ENCODE data around the gene GSK3B. TPM values are rescaled to one million over a fixed set of nuclear protein-coding genes. Genes with fewer than 3 reads are reported as not detected.

GSK3B gene
- total and polyA plus RNA-seq, 4 donors: 11.0 to 64.9 (median 30.6) TPM

GRCh38 chr3:119955972-119956371 is 138.3 kb downstream of the GSK3B start:
- Histone ChIP-seq H3K27ac (ENCODE audit: low read depth in 1 of 2, low read length in 1 of 2) (no peak overlapping the region), H3K9ac (ENCODE audit: insufficient read depth in 1 of 2, low read length in 2 of 2) (no peak overlapping the region), H3K36me3 (ENCODE audit: control insufficient read depth in 4 of 4, insufficient read depth in 4 of 4, low read length in 4 of 4) (peaks cover 0 to 3% (median under 1%) of the 10 kb centered on the region in 4 donors), H3K27me3 (ENCODE audit: control insufficient read depth in 3 of 3, insufficient read depth in 3 of 3, low read length in 2 of 3) (no peaks in the 10 kb centered on the region), H3K4me3 (no peak overlapping the region), H3K9me3 (ENCODE audit: control insufficient read depth in 4 of 4, insufficient read depth in 3 of 4, low read length in 3 of 4) (no peaks in the 10 kb centered on the region), H3K4me1 (ENCODE audit: control insufficient read depth in 5 of 5, insufficient read depth in 5 of 5, low read length in 5 of 5) (peaks cover 0 to 4% (median 0%) of the 10 kb centered on the region in 5 donors)
- DNase-seq (no peak), ATAC-seq (ENCODE audit: insufficient read depth, low FRiP score) (no peak)
- TF ChIP-seq, protein P1, sequence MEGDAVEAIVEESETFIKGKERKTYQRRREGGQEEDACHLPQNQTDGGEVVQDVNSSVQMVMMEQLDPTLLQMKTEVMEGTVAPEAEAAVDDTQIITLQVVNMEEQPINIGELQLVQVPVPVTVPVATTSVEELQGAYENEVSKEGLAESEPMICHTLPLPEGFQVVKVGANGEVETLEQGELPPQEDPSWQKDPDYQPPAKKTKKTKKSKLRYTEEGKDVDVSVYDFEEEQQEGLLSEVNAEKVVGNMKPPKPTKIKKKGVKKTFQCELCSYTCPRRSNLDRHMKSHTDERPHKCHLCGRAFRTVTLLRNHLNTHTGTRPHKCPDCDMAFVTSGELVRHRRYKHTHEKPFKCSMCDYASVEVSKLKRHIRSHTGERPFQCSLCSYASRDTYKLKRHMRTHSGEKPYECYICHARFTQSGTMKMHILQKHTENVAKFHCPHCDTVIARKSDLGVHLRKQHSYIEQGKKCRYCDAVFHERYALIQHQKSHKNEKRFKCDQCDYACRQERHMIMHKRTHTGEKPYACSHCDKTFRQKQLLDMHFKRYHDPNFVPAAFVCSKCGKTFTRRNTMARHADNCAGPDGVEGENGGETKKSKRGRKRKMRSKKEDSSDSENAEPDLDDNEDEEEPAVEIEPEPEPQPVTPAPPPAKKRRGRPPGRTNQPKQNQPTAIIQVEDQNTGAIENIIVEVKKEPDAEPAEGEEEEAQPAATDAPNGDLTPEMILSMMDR (IDR thresholded peaks at IDR 0.05; ENCODE audit: control extremely low read depth, extremely low read depth): no peak
- 93 to 98% methylated on average over 6 of the region's 6 CpGs for WGBS, 2 donors

- ATAC-seq (ENCODE audit: insufficient read depth, low FRiP score) (no peak), DNase-seq (no peak)
- TF ChIP-seq, protein P1 (IDR thresholded peaks at IDR 0.05; ENCODE audit: control extremely low read depth, extremely low read depth): no peak
- no peak overlapping the region for H3K9ac ChIP-seq (ENCODE audit: insufficient read depth in 1 of 2, low read length in 2 of 2)
- no peak overlapping the region for H3K4me3 ChIP-seq
- H3K27me3 ChIP-seq (ENCODE audit: control insufficient read depth in 3 of 3, insufficient read depth in 3 of 3, low read length in 2 of 3): no peaks in the 10 kb centered on the region
- H3K4me1 ChIP-seq (ENCODE audit: control insufficient read depth in 5 of 5, insufficient read depth in 5 of 5, low read length in 5 of 5): peaks cover 0 to 17% (median 0%) of the 10 kb centered on the region in 5 donors
- H3K27ac ChIP-seq (ENCODE audit: low read depth in 1 of 2, low read length in 1 of 2): peak overlapping the region in 1 of 2 donors; percentile 38
- 96 to 97% methylated on average over 3 of the region's 3 CpGs for WGBS, 2 donors
- H3K9me3 ChIP-seq (ENCODE audit: control insufficient read depth in 4 of 4, insufficient read depth in 3 of 4, low read length in 3 of 4): no peaks in the 10 kb centered on the region
- H3K36me3 ChIP-seq (ENCODE audit: control insufficient read depth in 4 of 4, insufficient read depth in 4 of 4, low read length in 4 of 4): peaks cover 0 to 3% (median 0%) of the 10 kb centered on the region in 4 donors
Measured at GRCh38 chr3:119950666-119951325, 143.5 kb downstream of the GSK3B start.

GRCh38 chr3:119945291-119945690 is 149.0 kb downstream of the GSK3B start:
- H3K4me3 ChIP-seq: no peak overlapping the region
- no peak overlapping the region for H3K9ac ChIP-seq (ENCODE audit: insufficient read depth in 1 of 2, low read length in 2 of 2)
- H3K27ac ChIP-seq (ENCODE audit: low read depth in 1 of 2, low read length in 1 of 2): no peak overlapping the region
- 39 to 58% methylated on average over 1 of the region's 1 CpG for WGBS, 2 donors
- TF ChIP-seq, protein P1 (IDR thresholded peaks at IDR 0.05; ENCODE audit: control extremely low read depth, extremely low read depth): no peak
- peaks cover 0 to 15% (median 0%) of the 10 kb centered on the region in 5 donors for H3K4me1 ChIP-seq (ENCODE audit: control insufficient read depth in 5 of 5, insufficient read depth in 5 of 5, low read length in 5 of 5)
- ATAC-seq (ENCODE audit: insufficient read depth, low FRiP score): no peak
- DNase-seq: no peak
- H3K27me3 ChIP-seq (ENCODE audit: control insufficient read depth in 3 of 3, insufficient read depth in 3 of 3, low read length in 2 of 3): no peaks in the 10 kb centered on the region
- no peaks in the 10 kb centered on the region for H3K9me3 ChIP-seq (ENCODE audit: control insufficient read depth in 4 of 4, insufficient read depth in 3 of 4, low read length in 3 of 4)
- H3K36me3 ChIP-seq (ENCODE audit: control insufficient read depth in 4 of 4, insufficient read depth in 4 of 4, low read length in 4 of 4): no peaks in the 10 kb centered on the region
